ENCODE results near the gene BAX.
"Not testable (repeated sequence)": the region's sequence is repeated elsewhere in the genome, so short reads cannot be mapped to it uniquely, and the experiment has no call there.

The BAX gene

DNA sequence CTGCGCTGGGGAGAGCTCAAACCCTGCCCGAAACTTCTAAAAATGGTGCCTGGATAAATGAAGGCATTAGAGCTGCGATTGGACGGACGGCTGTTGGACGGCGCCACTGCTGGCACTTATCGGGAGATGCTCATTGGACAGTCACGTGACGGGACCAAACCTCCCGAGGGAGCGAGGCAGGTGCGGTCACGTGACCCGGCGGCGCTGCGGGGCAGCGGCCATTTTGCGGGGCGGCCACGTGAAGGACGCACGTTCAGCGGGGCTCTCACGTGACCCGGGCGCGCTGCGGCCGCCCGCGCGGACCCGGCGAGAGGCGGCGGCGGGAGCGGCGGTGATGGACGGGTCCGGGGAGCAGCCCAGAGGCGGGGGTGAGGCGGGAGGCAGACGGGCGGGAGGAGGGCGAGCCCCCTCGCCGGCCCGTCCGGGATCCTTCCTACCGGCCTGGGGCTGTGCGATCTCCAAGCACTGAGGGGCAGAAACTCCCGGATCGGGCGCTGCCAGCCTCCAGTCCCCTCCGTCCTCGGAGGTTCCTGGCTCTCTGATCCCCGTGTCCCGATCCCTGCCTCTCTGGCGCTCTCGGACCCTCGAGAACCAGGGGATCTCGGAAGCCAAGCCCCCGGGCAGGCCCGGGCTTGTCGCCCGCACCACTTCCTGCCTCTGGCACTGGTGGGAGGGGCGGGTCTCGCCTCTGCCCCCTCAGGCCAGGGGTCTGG is at the start of gene BAX:
Gene BAX, plus strand, starts transcription at position 281 of the 713 bp plus-strand sequence. Its CDS starts 54 bp downstream, at position 335.
- DNase-seq: peak; percentile 91

DNA sequence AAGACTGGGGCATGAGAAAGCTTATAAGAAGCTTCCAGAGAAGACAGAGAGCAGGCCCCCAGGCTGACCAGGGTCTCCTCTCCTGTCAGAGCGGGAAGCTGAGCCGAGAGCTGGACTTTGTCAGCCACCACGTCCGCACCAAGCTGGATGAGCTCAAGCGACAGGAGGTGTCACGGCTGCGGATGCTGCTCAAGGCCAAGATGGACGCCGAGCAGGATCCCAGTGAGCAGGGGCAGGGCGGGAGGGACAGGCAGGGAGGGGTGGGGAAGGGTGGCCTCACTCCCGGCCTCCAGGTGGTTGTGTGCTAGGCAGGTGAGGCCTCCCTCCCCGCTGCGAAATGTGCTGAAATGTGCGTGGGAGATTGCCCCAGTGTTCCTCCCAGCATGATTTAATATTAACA is 49.0 kb upstream of the BAX start:
- no peak for DNase-seq

DNA sequence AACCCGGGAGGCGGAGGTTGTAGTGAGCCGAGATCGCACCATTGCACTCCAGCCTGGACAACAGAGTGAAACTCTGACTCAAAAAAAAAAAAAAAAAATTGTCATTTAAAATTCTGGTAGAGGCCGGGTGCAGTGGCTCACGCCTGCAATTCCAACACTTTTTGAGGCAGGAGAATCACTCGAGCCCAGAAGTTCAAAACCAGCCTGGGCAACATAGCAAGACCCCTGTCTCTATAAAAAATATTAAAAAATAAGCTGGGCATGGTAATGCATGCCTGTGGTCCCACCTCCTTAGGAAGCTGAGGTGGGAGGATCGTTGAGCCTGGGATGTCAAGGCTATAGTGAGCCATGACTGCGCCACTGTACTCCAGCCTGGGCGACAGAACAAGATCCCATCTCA is 48.4 kb upstream of the BAX start:
- DNase-seq: no peak

DNA sequence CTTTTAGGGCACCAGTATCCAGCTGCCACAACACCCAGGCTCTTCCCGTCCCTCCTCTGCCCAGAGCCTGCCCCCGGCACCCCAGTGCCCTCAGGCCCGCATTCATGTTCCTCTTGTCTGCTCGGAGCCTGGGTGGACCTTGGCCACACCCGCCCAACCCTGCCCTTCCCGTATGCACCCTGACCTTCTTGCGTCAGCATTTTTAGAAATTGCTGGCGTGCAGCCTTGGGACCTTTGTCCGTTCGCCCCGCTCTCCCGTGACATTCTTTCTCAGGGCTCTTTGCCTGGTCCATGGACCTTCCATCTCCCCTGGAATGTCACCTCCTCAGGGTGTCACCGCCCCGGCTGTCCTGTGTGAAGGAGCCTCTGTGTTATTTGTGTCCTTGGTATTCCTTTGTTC is 47.0 kb upstream of the BAX start:
- no peak for DNase-seq

DNA sequence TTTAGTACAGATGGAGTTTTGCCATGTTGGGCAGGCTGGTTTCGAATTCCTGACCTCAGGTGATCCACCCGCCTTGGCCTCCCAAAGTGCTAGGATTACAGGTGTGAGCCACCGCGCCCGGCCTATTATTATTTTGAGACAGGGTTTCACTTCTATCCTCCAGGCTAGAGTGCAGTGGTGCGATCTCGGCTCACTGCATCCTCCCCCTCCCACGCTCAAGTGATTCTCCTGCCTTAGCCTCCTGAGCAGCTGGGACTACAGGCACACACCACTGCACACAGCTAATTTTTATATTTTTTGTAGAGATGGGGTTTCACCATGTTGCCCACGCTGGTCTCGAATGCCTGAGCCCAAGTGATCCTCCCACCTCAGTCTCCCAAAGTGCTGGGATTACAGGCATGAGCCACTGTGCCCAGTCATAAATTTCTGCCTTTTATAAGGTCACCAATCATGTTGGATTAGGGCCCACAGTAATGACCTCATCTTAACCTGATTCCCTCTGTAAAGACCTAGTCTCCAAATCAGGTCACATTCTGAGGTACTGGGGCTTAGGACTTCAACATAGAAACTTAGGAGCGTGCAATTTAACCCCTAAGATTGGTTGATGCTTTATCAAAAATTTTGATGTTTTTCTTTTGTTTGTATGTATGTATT is 45.1 kb upstream of the BAX start:
- DNase-seq: not testable (repeated sequence)

DNA sequence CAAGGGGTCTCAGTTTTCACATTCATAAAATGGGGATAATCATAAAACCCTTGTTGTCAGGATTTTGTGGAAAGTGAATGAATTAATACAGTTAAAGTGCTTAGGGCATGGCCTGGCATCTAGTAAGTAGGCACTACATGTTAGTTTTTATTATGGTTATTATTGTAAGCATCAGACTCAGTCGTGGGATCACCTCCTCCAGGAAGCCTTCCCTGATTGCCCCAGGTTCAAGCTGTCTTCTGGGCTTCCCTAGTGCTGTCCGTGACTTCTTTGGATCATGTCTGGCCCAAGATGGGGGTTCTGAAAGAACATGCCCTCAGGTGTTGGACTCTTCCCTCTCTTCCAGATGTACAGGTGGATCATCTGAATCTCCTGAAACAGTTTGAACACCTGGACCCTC is 43.9 kb upstream of the BAX start:
- no peak for DNase-seq

DNA sequence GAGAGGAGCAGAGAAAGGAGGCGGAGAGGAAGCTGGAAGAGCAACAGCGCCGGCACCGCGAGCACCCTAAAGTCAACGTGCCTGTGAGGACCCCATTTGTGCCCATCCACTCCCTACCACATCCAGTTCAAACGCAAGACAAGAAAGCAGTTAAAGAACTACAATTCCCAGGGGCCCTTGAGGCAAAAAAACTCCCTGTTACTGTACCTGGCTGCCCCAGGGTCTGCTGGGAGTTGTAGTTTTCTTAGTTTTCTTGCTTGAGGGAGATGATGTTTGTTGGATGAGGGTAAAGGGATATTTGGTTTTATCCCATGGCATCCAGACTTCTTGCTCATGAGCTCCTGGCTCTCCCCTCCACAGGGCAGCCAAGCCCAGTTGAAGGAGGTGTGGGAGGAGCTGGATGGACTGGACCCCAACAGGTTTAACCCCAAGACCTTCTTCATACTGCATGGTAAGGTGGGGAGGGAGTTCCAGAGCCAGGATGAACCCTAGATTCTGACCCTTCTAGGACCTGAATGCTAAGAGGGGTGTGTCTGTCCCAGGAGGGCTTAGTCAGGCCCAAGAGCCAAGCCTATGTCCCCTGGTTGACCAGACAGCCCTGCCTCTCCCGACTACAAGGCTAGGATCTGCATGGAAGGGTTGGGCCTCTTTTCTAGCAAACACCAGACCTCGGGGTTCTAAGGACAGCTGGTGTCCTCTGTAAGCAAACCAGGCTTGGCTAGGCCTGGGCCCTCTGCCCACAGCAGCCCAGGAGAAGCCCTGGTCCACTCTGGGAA is 41.4 kb upstream of the BAX start:
- DNase-seq: no peak

DNA sequence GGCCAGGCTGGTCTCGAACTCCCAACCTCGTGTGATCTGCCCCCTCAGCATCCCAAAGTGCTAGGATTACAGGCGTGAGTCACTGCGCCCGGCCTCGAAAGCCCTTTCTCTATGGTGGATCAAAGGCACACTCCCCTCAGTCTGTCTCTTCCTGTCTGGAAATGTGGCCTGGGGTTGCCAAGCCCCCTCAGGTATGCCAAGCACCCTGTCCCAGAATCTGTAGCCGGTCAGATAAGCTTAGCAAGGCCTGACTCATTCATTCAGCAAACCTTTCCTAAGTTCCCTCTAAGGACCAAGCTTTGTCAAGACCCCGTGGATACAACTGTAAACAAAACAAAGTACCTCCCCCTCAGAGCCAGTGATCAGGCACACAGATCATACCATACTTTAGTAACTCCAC is 40.5 kb upstream of the BAX start:
- no peak for DNase-seq

DNA sequence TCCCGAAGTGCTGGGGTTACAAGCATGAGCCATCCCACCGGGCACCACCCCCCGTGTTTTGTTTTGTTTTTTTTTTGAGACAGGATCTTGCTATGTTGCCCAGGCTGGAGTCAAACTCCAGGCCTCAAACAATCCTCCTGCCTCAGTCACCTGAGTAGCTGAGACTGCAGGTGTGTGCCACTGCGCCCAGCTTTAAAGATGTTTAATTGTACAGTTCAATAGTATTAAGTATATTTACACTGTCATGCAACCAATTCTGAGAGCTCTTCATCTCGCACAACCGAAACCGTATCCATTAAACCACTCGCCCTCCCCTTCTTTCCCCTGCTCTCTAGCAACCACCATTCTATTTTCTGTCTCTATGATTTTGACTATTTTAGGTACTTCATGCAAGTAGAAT is 38.9 kb upstream of the BAX start:
- DNase-seq: no peak

DNA sequence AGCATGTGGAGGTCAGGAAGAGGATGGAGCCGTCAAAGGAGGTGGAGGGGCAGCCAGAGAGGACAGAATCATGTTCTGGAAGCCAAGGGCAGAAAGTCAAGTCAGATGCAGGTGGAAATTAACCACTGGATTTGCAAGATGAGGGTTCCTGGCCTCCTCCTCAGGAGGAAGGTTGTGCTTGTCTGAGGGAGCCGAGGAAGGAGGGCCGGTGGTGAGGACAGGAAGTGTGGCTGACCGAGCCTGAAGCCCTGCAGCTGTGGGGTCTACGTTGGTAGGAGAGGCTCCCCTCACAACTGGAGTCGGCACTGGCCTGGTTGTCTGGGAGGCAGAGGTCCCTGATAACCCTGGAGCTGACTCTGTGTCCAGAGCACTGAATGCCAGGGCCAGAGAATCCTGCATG is 36.6 kb upstream of the BAX start:
- no peak for DNase-seq

DNA sequence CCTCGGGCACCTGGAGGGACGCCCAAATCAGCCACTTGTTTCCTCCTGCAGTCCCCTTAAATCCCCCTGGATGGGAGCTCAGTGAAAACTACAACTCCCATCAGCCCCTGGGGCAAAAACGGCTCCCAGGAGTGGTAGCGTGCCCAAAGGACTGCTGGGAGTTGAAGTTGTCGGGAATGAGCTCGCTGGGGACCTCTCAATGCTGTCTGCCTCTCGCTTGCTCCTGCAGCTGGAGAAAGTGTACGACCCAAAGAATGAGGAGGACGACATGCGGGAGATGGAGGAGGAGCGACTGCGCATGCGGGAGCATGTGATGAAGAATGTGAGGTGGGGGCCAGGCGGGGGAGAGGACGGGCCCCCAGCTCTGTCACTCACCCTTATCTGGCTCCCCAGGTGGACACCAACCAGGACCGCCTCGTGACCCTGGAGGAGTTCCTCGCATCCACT is 35.9 kb upstream of the BAX start:
- DNase-seq: no peak

DNA sequence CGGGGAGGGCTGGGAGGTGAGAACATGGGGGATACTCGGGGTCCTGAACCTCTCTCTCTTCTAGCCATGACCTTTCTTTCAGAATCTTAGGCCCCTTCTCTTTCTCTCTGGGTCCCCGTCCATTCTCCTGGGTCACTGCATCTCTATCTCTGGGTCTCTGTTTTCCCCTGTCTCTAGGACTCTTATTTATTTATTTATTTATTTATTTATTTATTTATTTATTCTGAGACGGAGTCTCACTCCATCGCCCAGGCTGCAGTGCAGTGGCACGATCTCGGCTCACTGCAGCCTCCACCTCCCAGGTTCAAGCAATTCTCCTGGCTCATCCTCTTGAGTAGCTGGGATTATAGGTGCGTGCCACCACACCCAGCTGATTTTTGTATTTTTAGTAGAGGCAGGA is 35.4 kb upstream of the BAX start:
- DNase-seq: not testable (repeated sequence)

DNA sequence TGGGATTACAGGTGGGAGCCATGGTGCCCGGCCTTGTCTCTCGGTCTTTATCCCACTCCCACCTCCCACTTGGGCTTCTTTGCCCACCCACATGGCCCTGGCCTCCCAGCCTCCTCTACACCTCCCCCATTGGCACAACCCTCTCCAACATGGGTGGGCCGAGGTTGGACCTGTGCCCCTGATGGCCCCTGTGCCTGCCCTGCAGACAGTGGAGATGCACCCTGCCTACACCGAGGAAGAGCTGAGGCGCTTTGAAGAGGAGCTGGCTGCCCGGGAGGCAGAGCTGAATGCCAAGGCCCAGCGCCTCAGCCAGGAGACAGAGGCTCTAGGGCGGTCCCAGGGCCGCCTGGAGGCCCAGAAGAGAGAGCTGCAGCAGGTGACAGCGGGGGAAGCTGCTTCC is 33.7 kb upstream of the BAX start:
- no peak for DNase-seq

DNA sequence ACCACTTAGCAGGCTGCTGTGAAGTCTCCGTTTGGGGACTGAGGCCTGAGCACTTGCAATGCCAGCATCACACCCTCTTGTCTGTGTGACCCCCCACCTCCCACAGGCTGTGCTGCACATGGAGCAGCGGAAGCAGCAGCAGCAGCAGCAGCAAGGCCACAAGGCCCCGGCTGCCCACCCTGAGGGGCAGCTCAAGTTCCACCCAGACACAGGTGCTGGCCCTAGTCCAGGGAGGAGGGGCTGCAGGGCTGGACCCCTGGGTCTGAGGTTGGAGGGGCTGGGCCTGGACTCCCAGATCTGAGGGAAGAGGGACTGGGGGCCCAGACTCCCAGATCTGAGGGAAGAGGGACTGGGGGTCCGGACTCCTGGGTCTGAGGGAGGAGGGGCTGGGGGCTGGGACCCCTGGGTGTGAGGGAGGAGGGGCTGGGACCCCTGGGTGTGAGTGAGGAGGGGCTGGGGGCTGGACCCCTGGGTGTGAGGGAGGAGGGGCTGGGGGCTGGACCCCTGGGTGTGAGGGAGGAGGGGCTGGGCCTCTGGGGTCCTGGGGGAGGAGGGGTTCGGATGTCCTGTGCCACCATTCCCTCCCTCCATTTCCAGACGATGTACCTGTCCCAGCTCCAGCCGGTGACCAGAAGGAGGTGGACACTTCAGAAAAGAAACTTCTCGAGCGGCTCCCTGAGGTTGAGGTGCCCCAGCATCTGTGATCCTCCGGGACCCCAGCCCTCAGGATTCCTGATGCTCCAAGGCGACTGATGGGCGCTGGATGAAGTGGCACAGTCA is 32.8 kb upstream of the BAX start:
- DNase-seq: no peak

DNA sequence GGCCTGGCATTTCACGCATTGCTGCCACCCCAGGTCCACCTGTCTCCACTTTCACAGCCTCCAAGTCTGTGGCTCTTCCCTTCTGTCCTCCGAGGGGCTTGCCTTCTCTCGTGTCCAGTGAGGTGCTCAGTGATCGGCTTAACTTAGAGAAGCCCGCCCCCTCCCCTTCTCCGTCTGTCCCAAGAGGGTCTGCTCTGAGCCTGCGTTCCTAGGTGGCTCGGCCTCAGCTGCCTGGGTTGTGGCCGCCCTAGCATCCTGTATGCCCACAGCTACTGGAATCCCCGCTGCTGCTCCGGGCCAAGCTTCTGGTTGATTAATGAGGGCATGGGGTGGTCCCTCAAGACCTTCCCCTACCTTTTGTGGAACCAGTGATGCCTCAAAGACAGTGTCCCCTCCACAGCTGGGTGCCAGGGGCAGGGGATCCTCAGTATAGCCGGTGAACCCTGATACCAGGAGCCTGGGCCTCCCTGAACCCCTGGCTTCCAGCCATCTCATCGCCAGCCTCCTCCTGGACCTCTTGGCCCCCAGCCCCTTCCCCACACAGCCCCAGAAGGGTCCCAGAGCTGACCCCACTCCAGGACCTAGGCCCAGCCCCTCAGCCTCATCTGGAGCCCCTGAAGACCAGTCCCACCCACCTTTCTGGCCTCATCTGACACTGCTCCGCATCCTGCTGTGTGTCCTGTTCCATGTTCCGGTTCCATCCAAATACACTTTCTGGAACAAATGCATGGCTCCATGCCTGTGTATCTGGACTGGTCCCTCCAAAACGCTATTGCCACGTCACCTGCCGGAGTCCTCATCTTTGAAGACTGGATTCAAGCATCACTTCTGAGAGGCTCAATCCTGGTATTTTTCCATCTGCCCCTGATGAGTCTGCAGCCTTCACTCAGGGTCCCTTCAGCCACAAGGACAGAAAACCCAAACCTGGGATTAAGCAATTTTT is 31.9 kb upstream of the BAX start:
- DNase-seq: no peak

DNA sequence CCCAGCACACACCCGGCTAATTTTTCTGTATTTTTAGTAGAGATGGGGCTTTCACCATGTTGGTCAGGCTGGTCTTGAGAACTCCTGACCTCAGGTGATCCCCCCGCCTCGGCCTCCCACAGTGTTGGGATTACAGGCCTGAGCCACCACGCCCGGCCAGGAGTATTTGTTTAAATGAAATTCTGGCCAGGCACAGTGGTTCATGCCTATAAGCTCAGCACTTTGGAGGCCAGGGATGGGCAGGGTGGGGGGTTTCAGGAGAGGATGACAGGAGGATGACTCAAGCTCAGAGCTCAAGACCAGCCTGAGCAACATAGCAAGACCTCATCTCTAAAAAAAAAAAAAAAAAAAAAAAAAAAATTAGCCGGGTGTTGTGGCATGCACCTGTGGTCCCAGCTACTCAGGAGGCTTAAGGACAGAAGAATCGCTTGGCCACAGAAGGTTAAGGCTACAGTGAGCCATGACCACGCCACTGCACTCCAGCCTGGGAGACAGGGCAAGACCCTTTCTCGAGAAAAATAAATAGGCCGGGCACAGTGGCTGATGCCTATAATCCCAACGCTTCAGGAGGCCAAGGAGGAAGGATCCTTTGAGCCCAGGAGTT is 29.3 kb upstream of the BAX start:
- no peak for DNase-seq

DNA sequence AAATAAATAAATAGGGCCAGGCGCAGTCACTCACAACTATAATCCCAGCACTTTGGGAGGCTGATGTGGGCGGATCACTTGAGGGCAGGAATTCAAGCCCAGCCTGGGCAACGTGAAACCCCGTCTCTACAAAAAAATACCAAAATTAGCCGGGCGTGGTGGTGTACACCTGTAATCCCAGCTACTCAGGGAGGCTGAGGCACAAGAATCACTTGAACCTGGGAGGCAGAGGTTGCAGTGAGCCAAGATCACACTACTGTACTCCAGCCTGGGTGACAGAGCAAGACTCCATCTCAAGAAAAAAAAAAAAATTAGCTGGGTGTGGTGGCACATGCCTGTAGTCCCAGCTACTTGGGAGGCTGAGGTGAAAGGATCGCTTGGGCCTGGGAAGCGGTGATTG is 28.8 kb upstream of the BAX start:
- DNase-seq: not testable (repeated sequence)

DNA sequence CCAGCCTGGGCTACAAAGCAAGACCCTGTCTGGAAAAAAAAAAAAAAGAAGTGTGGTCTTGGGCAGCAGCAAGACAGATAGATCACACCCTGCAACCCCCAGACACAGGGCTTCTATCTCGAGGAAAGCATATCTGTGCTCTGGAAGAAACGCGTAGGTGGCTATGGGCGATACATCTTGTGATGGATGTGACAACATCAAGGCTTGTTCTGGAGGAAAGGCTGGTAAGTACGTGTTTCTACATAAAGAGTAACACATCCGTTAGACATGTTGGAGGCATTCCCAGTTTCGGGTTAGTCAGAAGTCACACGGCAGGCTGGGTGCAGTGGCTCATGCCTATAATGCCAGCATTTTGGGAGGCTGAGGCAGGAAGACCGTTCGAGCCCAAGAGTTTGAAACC is 27.8 kb upstream of the BAX start:
- no peak for DNase-seq

DNA sequence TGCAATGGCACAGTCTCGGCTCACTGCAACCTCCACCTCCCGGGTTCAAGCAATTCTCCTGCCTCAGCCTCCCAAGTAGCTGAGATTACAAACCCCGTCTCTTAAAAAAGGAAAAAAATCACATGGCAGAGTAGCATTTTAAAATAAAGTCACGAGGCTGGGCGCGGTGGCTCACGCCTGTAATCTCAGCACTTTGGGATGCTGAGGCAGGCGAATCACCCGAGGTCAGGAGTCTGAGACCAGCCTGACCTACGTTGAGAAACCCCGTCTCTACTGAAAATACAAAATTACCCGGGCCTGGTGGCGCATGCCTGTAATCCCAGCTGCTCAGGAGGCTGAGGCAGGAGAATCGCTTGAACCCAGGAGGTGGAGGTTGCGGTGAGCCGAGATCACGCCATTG is 27.0 kb upstream of the BAX start:
- DNase-seq: not testable (repeated sequence)

DNA sequence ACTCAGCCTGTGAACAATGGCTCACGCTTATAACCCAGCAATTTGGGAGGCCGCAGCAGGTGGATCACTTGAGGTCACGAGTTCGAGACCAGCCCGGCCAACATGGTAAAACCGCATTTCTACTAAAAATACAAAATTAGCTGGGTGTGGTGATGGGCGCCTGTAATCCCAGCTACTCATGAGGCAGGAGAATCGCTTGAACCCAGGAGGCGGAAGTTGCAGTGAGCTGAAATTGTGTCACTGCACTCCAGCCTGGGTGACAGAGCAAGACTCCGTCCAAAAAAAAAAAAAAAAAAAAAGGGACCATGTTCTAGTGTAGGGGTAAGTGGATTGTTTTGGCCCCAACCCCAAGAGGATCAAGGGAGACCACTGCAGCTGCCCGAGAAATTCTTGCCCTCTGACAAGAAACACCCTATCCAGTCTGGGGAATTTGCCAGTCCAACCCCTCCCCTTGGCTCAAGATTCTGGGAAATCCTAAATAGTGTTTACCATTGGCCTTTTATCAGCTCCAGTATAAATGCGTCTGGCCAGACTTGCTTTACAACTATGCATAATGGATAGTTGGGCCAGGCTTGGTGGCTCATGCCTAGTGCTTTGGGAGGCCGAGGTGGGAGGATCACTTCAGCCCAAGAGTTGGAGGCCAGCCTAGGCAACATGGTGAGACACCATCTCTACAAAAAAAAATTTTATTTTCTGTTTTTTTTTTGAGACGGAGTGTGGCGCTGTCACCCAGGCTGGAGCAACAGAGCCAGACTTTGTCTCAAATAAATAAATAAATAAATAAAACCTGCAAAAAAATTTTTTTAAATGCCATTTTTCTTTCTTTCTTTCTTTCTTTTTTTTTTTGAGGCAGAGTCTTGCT is 26.3 kb upstream of the BAX start:
- no peak for DNase-seq
